ENCODE results near the gene PPARA.

DNA sequence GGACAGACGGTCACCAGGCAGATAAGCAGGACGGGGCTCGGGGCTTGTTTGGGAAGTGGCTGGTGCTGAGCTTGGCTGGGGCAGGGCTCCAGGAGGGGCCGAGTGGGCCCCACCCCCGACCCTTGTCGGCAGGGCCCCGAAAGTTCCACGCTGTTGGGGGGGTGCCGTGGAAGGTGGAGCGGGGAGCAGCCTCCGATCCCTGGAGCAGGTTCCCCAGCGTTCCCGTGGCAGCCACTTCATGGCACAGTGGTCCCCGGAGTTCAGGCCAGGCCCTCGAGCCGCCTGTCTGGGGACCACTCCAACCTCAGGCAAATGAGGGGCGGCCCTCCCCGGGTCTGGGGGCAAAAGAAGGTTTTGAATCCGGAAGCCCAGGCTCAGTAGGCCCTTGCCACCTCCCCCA, 46.7 kb upstream of the PPARA start:
- TF ChIP-seq, protein P1, sequence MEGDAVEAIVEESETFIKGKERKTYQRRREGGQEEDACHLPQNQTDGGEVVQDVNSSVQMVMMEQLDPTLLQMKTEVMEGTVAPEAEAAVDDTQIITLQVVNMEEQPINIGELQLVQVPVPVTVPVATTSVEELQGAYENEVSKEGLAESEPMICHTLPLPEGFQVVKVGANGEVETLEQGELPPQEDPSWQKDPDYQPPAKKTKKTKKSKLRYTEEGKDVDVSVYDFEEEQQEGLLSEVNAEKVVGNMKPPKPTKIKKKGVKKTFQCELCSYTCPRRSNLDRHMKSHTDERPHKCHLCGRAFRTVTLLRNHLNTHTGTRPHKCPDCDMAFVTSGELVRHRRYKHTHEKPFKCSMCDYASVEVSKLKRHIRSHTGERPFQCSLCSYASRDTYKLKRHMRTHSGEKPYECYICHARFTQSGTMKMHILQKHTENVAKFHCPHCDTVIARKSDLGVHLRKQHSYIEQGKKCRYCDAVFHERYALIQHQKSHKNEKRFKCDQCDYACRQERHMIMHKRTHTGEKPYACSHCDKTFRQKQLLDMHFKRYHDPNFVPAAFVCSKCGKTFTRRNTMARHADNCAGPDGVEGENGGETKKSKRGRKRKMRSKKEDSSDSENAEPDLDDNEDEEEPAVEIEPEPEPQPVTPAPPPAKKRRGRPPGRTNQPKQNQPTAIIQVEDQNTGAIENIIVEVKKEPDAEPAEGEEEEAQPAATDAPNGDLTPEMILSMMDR (conservative IDR thresholded peaks at IDR 0.05; ENCODE audit: low read depth, low read length), result no peak
- TF ChIP-seq POLR2A (IDR thresholded peaks at IDR 0.05; ENCODE audit: low read depth, low read length), result no peak
- TF ChIP-seq MXI1 (IDR thresholded peaks at IDR 0.05; ENCODE audit: borderline replicate concordance, low read depth, low read length), result no peak
- TF ChIP-seq RAD21 (IDR thresholded peaks at IDR 0.05; ENCODE audit: low read length), result no peak
- no peak for TF ChIP-seq SMC3 (IDR thresholded peaks at IDR 0.05; ENCODE audit: low read depth, low read length)
- TF ChIP-seq FOS (IDR thresholded peaks at IDR 0.05; ENCODE audit: low read depth, low read length), result no peak
- no peak for TF ChIP-seq RFX5 (IDR thresholded peaks at IDR 0.05; ENCODE audit: low read depth, low read length)
- no peak for TF ChIP-seq CHD1 (IDR thresholded peaks at IDR 0.05; ENCODE audit: low read depth, low read length)
- TF ChIP-seq MAFK (IDR thresholded peaks at IDR 0.05; ENCODE audit: low read depth, low read length), result no peak
- TF ChIP-seq RCOR1 (IDR thresholded peaks at IDR 0.05; ENCODE audit: insufficient replicate concordance, low read length), result no peak
- no peak for TF ChIP-seq MAZ (IDR thresholded peaks at IDR 0.05; ENCODE audit: borderline replicate concordance, low read depth, low read length)
- no peak for TF ChIP-seq BHLHE40 (IDR thresholded peaks at IDR 0.05; ENCODE audit: low read depth, low read length)
- TF ChIP-seq CEBPB (IDR thresholded peaks at IDR 0.05; ENCODE audit: low read depth, low read length), result no peak
- TF ChIP-seq, protein P2, sequence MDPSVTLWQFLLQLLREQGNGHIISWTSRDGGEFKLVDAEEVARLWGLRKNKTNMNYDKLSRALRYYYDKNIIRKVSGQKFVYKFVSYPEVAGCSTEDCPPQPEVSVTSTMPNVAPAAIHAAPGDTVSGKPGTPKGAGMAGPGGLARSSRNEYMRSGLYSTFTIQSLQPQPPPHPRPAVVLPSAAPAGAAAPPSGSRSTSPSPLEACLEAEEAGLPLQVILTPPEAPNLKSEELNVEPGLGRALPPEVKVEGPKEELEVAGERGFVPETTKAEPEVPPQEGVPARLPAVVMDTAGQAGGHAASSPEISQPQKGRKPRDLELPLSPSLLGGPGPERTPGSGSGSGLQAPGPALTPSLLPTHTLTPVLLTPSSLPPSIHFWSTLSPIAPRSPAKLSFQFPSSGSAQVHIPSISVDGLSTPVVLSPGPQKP (IDR thresholded peaks at IDR 0.05; ENCODE audit: borderline replicate concordance, low read depth, low read length), result no peak

All from IMR-90 (cell line).